Mucosa of gallbladder (tissue), 1 donor: Measurements from ENCODE around the gene OR6J1. TPM values are rescaled to one million over a fixed set of nuclear protein-coding genes. Genes with fewer than 3 reads are reported as not detected.
"Not testable (repeated sequence)": the region's sequence is repeated elsewhere in the genome, so short reads cannot be mapped to it uniquely, and the experiment has no call there.

Experiments
- DNase-seq: peaks from one replicate; pipeline ENCODE4 v3.0.0-alpha.2; 2020; ENCODE audit warnings: low spot score
- total RNA-seq: library from RNA; stranded (reverse); gene quantifications from one replicate; pipeline ENCODE4 v1.2.1, GENCODE V29; 2021
- donor health status: DM: no; HTN: no; CAD: no.

The OR6J1 gene
- total RNA-seq, 1 donor from 2014 or later, result not detected

- DNase-seq, result no peak
These were observed 37.8 kb downstream of the OR6J1 start for GRCh38 chr14:22606380-22606779.

GRCh38 chr14:22602862-22603261 is 41.3 kb downstream of the OR6J1 start:
- no peak for DNase-seq

- no peak for DNase-seq
These were observed 42.2 kb downstream of the OR6J1 start for GRCh38 chr14:22601996-22602395.

GRCh38 chr14:22601456-22601855 is 42.7 kb downstream of the OR6J1 start:
- DNase-seq, result no peak

- no peak for DNase-seq
These were observed 44.1 kb downstream of the OR6J1 start for GRCh38 chr14:22600027-22600426.

- no peak for DNase-seq
These were observed 44.8 kb downstream of the OR6J1 start for GRCh38 chr14:22599349-22599748.

GRCh38 chr14:22598896-22599244 is 45.3 kb downstream of the OR6J1 start:
- DNase-seq, result peak; percentile 57

GRCh38 chr14:22598099-22598895 is 45.9 kb downstream of the OR6J1 start, which contains the start of gene ABHD4:
Gene ABHD4, plus strand, starts transcription at chr14:22598300. Its CDS starts 7 bp downstream, at chr14:22598307.
- DNase-seq, result peak; percentile 82

GRCh38 chr14:22597771-22598098 is 46.4 kb downstream of the OR6J1 start:
- DNase-seq, result no peak

- DNase-seq, result no peak
These were observed 46.9 kb downstream of the OR6J1 start for GRCh38 chr14:22597265-22597664.

- no peak for DNase-seq
These were observed 47.7 kb downstream of the OR6J1 start for GRCh38 chr14:22596354-22596879.

GRCh38 chr14:22594156-22594716 is 49.9 kb downstream of the OR6J1 start:
- DNase-seq, result no peak

- no peak for DNase-seq
These were observed 50.6 kb downstream of the OR6J1 start for GRCh38 chr14:22593601-22594000.

- DNase-seq, result no peak
These were observed 51.0 kb downstream of the OR6J1 start for GRCh38 chr14:22593189-22593588.

- DNase-seq, result peak; percentile 99
These were observed 54.9 kb downstream of the OR6J1 start, which contains the start of gene DAD1 for GRCh38 chr14:22589096-22589839. Gene DAD1, minus strand, starts transcription at chr14:22589224. Its CDS starts 67 bp downstream, at chr14:22589157.

GRCh38 chr14:22588526-22589095 is 55.5 kb downstream of the OR6J1 start:
- no peak for DNase-seq

GRCh38 chr14:22587677-22588422 is 56.3 kb downstream of the OR6J1 start:
- DNase-seq, result not testable (repeated sequence)

- DNase-seq, result no peak
These were observed 56.9 kb downstream of the OR6J1 start for GRCh38 chr14:22587247-22587646.

- DNase-seq, result no peak
These were observed 60.2 kb downstream of the OR6J1 start for GRCh38 chr14:22583994-22584393.
